SW480 (cell line): ENCODE data around the gene ETHE1.

Experiments used
- DNase-seq: peaks from one replicate; pipeline ENCODE4 v3.0.0-alpha.2; 2016; ENCODE audit warnings: low spot score

Gene ETHE1

DNA sequence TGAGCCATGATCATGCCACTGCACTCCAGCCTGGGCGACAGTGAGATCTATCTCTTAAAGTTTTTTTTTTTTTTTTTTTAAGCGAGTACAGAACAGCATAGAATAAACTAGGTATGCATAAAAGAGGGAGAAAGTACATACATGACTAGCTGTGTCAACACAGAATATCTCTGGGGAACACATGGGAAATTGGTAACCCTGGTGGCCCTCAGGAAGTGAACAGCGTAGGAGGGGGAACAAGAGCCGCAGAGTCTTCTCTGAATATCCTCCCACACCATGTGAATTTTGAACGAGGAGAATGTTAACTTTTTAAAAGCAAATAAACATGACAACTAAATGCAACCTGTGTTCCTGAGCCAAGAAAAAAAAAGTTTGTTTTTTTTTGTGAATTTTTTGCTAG is 37.7 kb downstream of the ETHE1 start:
- no peak for DNase-seq

GRCh38 chr19:43488179-43488578 is 38.8 kb downstream of the ETHE1 start:
- no peak for DNase-seq

GRCh38 chr19:43486412-43486811 is 40.6 kb downstream of the ETHE1 start:
- no peak for DNase-seq

GRCh38 chr19:43485951-43486350 is 41.0 kb downstream of the ETHE1 start:
- no peak for DNase-seq

GRCh38 chr19:43483281-43483680 is 43.7 kb downstream of the ETHE1 start:
- DNase-seq: no peak

- no peak for DNase-seq
Measured at GRCh38 chr19:43482193-43482592, 44.8 kb downstream of the ETHE1 start.

GRCh38 chr19:43481701-43482100 is 45.3 kb downstream of the ETHE1 start:
- DNase-seq: no peak

DNA sequence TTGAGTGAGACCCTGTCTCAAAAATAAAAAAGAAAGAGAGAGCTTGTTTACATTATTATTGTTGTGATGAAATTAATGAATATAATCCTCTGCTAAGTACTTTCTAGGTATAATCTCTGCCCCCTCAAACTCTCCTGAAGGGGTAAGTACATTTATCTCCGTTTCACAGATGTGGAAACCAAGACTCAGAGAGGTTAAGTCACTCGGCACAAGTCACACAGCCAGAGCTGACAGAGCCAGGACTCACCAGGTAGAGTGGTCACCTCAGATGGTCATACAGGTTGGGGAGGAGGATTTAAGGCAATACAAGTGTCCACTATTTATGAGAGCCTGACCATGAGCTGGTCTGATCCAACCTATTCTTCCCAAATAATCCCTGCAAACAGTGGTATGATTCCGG is 46.4 kb downstream of the ETHE1 start:
- no peak for DNase-seq

- no peak for DNase-seq
Measured at GRCh38 chr19:43479961-43480561, 46.9 kb downstream of the ETHE1 start.

DNA sequence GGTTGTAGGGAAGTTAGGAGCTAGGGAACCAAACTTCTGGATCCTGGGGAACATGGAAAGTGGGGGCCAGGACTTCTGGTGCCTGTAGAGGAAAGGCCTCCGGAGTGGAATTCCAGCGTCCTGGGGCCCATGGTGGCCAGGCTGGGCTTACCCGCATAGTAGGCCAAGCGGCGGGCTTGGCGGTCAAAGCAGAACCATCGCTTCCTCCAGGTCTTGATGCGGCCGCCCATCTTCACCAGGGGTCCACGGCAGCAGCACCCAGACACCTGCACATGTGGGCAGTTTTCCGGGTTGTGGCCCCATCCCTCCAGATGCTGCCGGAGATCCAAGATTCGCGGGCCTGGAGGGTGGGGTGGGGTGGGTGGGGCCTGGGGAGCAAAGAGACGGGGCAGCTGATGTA is 47.8 kb downstream of the ETHE1 start:
- DNase-seq: no peak

DNA sequence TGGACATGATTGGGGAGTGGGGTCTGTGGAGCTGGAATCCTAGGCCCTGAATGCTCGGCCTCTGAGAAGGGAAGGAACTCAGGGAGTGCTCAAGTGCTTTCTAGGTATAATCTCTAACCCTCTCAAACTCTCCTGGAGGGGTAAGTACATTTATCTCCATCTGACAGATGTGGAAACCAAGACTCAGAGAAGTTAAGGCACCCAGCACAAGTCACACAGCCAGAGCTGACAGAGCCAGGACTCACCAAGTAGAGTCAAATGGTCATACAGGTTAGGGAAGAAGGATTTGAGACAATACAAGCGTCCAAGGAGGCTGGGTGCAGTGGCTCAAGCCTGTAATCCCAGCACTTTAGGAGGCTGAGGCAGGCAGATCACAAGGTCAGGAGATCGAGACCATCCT is 48.7 kb downstream of the ETHE1 start:
- DNase-seq: no peak

DNA sequence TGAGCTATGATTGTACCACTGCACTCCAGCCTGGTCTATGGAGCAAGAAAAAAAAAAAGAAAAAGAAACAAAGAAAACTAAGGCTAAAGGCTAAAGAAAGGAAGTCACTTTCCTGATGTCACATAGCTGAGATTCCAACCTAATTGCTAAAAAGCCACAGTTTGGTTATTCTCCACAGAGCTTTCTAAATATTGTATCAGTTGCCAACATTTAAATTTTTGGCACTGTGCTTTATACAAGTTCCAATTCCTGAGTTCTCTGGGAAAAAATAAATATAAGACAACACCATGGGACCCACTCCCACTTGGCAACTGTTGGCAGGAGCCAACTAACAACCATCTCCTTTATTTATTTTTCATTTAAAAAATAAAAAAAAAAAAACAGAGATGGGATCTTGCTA is 50.4 kb downstream of the ETHE1 start:
- DNase-seq: no peak

DNA sequence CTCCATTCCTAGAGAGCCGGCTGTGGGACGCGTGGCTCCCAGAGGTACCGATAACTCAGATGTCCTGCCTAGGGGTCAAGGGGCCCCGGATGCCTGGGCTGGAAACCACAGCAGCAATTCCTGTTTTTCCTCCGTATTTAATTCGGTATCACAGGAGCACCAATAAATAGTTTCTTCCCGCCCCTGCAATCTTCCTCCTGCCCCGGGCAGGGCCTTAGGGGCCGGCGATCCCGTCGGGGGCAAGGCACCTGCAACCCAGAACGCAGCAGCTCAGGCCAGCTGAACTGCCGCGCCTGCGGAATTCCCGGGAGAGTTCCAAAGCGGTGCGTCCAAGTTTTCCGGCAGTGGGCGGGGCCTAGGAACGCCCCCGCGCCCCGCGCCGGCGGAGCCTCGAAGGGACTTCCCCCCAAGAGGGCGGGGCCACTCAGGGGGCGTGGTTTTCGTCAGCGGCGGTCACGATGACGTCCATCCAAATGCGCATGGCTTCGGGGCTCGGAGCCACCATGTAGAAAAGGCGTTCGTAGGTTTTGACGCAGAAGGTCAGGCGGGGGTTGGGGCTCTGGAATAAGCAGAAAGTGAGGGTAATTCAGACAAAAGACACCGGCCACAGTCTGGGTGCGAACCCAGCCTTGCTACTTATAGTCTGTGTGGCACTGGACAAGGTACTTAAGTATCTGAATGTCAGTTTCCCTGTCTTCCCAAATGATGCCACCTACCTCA is 51.9 kb downstream of the ETHE1 start:
- DNase-seq: peak; percentile 92

- no peak for DNase-seq
Measured at GRCh38 chr19:43474487-43474886, 52.5 kb downstream of the ETHE1 start.

DNA sequence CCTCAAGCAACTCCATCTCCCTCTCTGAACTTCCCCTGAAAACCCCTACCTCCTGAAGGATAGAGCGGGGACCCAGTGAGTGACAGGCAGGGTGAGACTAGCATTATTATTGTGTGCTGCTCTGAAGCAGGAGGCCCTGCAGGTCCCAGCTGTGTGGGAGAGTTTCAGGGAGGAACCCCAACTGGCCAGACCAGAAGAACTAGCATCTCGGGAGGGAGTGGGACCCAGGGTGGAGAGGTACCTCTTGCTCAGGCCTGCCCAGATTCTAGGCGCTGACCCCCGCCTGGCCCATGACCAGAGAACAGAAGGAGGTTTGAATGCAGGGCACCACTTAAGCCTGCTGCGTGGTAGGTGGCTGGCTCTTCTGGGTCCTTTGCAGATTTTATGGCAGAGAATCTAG is 55.9 kb downstream of the ETHE1 start:
- no peak for DNase-seq

DNA sequence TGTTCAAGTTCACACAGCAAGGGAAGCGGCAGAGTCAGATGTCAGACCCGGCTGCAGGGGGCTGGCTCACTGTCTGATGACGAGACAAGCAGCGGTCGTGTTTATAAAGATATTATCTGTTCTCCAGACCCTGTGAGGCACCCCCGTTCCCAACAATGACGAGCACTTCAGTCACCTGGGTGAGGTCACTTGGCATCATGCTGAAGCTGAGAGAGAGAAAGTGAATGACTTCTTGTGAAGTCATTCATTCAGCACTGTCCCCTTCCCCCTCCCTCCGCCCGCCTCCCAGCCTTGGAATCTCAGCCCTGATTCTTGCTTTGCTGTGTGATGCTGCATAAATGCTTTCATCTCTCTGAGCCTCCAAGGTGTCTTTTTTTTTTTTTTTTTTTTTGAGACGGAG is 56.7 kb downstream of the ETHE1 start:
- DNase-seq: no peak

- peak; percentile 75 for DNase-seq
Measured at GRCh38 chr19:43469160-43469480, 57.9 kb downstream of the ETHE1 start.

GRCh38 chr19:43468354-43469159 is 58.4 kb downstream of the ETHE1 start:
- no peak for DNase-seq

DNA sequence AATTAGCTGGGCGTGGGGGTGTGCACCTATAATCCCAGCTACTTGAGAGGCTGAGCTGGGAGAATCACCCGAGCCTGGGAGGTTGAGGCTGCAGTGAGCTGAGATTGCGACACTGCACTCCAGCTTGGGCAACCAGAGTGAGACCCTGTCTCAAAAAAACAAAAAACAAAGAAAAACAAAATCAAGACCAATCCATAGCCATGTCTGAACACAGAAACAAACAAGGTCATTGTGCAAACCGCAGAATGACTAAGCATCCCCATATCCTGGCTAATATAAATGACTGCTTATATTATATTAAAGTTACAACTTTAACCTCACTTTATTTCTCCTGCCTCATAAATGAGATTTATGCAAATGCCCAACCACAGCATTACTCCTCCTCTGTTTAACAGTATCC is 59.3 kb downstream of the ETHE1 start:
- DNase-seq: peak; percentile 77

DNA sequence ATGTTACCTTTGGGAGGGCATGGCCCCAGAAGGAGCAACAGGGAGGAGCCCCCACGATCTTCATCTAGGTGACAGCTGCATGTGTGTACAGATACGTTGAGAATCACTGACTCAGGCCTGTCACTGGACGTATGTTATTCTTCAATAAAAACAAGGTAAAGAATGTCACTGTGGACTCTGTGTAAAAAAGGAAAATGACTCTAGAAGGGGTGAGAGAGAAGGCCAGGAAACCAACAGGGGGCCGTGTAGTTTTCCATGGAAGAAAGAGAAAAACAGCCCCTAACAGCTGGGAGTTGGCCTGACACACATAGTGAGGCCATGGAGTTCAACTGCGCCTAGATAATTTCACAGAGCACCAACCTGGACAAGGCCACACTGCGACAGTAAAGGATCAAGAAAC is 59.7 kb downstream of the ETHE1 start:
- DNase-seq: no peak

DNA sequence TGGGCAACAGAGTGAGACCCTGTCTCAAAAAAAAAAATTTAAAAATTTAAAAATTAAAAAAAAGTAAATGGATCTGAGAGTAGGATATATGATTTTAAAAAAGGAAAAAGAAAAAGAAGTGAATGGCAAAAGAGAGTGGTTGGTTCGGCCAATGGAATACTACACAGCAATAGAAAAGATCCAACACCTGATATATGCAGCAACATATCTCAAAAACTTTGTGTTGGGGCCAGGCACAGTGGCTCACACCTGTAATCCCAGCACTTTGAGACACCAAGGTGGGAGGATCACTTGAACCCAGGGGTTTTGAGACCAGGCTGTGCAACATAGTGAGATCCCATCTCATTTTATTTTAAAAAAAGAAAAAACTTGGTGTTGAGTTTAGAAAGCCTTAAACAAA is 60.2 kb downstream of the ETHE1 start:
- DNase-seq: no peak

- peak; percentile 52 for DNase-seq
Measured at GRCh38 chr19:43465468-43466120, 61.4 kb downstream of the ETHE1 start, which contains the start of gene LYPD3. Gene LYPD3, minus strand, starts transcription at chr19:43465608. Its CDS starts 37 bp downstream, at chr19:43465571.
